ENCODE measurements around the gene DDRGK1.
"Not testable (repeated sequence)": the region's sequence is repeated elsewhere in the genome, so short reads cannot be mapped to it uniquely, and the experiment has no call there.

DDRGK1 gene

DNA sequence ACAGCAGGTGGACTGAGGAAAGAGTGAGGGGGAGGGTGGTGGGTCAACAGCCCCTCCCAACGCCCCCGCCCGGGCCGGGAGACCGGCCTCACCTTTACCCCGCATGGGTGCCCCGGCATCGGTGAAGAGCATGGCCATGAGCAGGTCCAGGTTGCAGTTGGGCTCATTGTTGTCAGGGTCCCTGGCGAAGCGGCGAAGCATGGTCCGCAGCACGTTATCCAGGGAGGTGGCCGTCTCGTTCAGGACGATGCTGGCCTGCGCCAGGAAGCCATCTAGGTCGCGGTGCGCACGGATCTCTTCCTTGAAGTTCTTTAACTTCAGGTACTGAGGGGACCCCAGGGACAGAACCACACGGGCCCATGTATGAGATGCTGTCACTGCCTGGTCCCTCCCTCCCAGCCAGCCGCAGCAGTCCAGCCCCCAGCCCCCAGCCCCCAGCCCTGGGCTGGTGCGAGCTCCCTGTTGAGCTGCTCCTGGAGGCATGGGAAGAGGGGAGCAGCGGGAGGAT is 29.6 kb upstream of the DDRGK1 start:
- no peak for DNase-seq

DNA sequence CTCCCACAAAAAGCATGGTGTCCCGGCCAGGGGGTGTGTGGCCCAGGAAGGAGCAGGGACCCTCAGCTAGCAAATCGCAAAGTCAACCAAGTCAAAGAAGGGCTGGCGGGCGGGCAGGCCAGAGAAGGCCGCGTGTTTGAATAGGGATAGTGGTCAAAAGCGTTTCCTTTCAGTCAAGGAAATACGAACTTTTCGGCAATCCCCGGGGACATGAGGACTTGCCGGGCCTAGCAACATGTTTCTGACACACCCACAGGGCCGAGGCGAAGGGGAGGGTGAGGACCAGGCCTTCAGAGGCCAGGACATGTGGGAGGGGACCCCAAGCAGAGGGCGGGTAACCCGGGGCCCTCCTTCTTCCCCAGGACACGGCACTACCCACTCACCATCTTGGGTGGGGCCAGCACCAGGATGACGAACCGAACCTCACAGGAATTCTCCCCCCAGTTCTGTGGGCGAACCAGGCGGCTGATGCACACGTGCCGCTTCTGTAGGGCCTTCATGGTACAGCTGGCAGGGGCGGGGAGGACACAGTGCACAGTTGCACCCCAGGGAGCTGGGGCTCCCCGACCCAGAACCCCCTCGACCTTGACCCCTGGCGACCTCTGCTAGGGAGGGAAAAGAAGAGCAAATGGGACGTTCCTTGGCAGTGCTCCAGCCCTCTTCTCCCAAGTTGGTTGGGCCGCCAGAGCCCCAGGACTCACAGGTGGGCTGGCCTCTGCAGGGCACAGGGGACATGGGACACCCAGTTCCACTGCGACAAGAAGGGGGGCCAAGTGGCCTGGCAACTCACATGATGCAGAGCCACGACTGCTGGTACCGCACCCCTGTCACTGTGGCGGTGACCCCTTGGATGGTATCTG is 28.9 kb upstream of the DDRGK1 start:
- no peak for DNase-seq

DNA sequence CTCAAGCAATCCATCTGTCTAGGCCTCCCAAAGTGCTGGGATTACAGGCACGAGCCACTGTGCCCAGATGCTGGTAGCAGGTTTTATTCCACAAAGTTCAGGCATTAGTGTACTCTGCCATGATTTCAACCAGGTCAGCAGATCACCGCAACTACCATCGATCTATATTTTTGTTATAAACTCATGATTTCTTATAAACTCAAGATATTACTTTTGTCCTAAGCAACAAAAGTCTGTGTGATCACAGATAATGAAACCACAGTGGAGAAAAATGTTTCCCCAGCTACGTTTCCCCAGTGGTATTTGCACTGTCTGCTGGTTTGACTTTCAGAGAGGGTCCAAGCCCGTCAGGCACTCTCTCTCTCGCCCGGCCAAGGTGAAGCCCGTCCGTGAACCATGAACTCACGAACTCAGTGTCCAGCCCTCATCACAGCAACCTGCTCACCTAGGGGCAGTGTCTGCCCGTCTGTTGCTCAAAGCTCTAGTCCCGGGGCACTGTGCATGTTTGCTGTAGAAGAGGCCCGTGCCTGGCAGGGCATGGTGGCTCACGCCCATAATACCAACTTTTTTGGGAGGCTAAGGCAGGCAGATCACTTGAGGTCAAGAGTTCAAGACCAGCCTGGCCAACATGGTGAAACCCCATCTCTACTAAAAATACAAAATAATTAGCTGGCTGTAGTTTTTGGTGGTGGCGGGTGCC is 27.6 kb upstream of the DDRGK1 start:
- no peak for DNase-seq

DNA sequence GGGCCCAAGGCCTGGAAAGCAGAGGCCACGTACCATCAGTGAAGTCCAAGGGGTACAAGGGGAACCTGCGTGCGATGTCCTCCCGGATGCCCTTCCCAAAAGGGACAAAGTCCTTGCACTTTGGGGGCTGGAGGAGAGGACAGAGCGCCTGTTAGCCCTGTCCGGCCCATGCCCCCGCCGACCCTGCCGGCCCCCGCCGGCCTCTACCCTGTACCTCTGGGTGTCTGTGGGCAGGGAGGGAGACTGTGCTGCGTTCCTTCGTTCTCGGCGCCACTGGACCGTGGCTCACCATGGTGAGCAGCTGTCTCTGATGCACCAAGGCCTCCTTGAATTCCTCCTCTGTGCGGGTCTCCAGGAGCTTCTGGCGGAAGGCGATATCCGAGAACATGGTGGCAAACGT is 26.6 kb upstream of the DDRGK1 start:
- DNase-seq, result no peak

DNA sequence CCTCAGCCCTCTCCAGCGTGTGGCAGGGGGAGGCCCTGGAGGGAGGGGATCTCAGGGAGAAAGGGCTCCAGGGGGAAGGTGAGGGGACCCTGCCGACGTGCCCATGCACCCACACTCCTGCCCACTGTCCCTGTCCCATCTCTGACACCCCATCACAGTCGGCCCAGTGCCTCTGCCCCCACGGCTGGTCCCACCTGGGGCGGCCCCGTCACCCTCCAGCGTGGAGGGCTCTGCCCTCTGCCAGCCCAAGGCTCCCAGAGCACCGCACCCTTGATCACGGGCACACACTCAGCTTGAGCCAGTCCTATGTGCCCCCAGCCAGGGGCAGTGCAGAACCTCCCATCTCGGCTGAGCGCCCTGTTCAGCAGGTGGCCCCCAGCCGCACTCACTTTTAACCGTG is 25.3 kb upstream of the DDRGK1 start:
- DNase-seq, result no peak

DNA sequence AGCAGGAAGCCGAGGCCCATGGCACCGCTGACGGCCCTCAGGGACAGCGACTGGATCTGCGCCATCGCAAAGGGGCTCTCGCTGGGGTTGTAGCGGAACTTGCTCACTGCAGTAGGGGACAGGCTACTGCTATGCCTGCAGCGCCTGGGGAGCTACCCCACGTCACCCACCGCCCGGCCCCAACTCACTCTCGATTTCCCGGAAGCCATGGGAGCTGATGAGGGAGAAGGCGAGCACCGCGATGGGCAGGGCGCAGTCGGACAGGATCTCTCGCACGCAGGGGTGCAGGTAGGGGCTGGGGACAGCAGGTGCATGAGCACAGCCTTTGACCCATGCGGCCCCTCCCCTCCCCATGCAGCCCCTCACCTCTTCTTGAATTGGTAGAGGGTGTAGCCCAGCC is 24.7 kb upstream of the DDRGK1 start:
- no peak for DNase-seq

DNA sequence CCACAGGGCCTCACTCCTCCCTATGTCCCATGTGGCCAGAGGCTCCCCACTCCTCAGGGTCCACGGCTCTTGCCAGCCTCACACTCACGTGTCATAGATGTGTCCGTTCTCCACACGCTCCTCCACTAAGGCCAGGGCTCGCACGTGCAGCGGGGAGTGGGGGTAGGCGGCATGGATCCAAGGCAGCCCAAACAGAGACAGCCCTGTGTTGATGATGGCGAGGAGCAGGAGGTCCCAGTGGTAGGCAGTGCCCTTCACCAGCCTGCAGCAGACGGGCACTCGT is 24.2 kb upstream of the DDRGK1 start:
- no peak for DNase-seq

DNA sequence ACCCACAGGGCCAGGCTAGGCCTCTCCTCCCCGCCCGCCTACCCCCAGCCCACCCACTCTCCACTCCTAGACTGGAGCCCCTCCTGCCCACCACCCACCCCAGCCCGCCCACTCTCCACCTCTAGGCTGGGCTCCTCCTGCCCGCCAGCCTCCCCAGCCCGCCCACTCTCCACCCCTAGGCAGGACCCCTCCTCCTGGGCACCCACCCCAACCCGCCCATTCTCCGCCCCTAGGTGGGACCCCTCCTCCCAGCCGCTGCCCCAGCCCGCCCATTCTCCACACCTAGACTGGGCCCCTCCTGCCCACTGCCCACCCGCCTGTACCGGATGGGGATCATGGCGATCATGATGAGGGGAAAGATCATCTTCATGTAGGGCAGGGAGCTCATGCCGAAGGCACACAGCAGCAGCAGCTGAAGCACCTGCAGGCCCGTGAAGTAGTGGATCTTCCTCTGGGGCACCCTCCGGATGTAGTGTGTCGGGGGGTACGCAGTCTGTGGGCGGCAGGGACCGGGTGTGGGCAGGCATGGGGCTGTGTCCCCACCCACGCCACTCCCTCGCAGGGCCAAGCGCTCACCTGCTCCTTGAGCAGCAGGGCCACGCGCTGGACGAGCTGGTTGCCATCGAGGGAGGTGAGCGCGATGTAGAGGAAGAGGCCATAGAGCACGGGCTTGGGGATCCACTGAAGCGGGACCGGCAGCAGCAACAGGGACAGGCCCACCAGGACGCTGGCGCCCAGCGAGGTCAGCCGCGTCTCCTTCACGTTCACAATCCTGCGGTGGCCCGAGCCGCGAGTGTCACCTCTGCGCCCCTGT is 23.7 kb upstream of the DDRGK1 start:
- DNase-seq, result no peak

DNA sequence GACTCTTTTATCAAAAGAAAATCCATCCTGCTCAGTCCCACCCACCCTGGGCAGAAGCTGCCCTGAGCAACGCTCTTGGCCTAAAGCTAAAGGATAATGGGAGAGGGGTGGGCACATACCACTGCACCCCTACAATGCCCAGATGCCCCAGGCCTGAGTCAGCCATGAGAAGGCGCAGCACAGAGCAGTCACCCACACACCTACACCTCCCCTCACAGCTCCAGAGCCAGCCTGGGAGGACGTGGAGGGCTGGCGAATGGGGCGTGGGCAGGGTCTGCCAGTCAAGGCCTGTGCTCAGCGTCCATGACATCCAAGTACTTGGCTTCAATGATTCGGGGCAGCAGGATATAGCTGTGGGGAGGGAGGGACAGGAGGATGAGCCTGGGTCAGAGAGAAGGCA is 23.0 kb upstream of the DDRGK1 start:
- no peak for DNase-seq

DNA sequence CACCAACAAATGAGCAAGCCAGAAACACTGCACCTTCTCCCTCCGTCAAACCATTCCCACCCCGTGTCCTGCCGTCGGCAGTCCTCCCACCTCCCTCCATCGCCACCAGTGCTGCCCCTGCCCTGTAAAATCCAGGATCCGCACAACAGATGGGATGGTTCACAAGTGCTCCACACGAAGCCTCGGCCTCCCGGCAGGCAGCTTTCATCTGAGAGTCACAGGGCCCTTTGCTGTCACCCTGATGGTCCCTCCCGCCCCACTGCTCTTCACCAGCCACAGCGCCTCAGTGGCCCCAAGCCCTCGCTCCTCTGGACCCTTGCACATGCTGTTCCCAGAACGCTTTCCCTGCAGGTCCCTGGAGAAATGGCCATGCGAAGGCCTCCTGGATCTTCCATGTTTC is 22.4 kb upstream of the DDRGK1 start:
- no peak for DNase-seq

DNA sequence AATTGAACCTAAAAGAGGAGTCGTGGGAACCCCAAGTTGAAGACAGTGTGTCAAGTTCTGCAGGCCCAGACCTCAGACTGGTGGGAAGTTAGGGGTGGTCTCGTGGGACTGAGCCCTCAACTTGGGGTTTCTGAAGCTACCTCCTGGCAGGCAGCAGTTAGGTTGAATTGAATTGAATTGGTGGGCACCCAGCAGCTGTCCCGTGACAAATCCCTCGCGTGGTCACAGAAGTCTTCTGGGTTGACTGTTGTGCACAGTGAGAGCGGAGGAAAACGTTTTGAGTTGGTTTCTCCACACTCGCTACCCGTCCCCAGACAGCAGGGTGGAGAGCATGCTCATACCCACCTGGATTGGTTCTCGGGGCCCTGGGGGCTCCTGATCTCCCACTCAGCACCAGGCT is 21.6 kb upstream of the DDRGK1 start:
- DNase-seq, result no peak

DNA sequence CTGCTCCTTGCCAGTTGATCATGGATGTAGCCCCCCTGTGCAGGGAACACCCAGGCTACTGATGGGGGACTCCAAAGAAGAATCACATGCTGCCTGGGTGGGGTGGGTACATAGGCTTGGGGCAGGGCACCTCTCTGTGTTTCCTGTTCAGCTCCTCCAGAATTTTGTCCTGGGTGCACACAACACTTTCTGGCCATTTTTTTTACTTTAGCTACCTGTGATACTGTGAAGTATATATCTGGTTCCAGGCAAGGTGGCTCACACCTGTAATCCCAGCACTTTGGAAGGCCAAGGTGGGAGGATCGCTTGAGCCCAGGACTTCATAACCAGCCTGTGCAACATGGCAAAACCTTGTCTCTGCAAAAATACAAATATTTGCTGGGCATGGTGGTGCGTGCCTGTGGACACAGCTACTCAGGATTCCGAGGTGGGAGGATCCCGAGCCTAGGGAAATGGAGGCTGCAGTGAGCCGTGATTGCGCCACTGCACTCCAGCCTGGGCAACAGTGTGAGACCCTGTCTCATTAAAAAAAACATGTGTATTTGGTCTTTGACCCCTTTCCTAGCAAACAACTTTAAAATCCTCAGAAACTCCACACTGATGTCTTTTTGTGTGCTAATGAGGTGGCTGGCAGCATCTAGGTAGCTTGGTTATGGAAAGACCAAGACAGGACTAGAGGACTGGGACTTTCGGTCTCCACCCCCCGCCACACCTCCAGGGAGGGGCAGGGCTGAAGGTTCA is 20.4 kb upstream of the DDRGK1 start:
- DNase-seq, result no peak

DNA sequence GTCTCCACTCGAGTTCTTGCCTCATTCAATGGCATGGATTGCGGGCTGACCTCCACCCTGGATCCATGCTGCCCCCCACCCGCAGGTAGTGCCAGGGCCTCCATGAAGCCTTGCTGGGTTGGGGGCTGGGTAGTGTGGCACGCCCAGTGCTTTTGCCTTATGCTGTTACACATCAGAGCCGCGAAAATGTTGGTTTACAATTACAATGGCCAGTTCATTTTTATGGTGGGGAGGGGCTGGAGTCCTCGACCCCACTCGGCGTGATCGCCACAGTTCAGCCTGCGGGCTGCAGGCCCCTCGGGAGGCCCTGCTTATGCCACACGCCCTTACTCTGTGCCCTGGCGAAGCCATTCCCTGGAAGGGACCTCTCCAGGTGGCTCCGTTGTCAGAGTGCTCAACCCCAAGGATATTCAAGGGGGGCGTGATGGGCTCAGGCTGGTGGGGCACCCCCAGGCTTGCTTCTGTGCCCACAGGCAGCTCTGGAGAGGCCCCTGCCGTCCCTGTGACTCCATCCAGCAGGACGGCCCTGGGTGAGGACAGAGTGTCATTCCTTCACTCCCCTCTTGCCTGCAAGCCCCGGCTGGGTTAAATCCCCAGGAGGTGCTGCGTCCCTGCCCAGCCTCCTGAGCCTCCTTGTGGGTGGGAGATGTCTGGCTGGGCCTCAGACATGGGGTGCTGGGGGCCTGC is 19.7 kb upstream of the DDRGK1 start:
- no peak for DNase-seq

DNA sequence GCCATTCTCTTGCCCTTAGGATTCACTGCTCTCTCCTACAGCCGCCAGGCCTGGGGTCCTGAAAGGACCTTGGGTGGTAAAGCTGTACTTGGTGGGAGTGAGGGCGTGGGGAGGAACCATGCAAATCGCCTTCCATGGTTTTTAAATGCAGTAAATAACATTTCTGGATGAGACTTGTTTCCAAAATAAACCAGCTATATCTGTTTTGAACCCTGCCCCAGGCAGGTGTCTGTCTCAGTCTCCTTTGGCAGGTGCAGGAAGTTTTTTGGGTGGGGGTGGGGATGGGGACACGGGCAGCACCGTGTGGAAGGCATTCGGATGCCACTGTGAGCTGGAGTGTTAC is 19.1 kb upstream of the DDRGK1 start:
- no peak for DNase-seq

DNA sequence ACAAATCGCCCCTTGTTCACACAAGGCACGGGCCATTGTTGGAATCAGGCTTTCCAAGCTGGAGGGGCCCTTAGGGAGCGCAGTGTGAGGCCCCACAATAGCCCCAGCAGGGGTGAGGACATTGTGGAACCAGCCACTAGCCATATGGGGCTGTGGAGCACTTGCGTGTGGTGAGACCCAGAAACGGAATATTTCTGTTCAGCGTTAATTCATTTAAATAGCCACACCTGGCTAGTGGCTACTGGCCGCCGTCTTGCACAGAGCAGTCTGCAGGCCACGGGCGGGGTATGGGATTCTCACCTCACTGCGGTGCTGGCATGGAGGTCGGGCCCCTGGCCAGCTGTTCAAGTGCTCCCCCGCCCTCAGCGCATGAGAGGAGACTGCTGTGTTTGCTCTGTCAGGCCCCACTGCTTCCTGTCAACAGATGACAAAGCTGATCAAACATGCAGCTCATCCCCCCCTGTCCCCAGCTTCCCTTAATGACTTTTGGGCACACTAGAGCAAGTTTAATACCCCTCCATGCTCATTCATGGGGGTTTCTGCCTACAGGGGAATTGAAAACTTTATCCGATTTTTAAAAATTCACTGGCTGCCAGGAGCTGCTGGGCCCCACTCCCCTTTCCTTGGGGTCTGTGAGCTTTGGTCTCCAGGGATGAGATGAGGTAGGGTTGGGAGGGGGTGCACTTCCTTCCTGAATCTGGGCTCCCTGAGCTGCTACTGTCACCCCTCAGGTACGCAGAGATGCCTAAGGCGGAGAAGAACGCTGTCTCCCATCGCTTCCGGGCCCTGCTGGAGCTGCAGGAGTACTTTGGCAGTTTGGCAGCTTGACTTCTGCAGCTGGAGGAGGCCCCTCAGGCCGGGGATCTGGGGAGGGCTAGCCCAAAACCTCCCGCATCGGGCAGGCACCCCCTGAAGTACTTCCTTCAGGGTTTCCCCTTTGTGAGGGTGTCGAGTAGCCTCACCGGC is 18.4 kb upstream of the DDRGK1 start:
- no peak for DNase-seq

DNA sequence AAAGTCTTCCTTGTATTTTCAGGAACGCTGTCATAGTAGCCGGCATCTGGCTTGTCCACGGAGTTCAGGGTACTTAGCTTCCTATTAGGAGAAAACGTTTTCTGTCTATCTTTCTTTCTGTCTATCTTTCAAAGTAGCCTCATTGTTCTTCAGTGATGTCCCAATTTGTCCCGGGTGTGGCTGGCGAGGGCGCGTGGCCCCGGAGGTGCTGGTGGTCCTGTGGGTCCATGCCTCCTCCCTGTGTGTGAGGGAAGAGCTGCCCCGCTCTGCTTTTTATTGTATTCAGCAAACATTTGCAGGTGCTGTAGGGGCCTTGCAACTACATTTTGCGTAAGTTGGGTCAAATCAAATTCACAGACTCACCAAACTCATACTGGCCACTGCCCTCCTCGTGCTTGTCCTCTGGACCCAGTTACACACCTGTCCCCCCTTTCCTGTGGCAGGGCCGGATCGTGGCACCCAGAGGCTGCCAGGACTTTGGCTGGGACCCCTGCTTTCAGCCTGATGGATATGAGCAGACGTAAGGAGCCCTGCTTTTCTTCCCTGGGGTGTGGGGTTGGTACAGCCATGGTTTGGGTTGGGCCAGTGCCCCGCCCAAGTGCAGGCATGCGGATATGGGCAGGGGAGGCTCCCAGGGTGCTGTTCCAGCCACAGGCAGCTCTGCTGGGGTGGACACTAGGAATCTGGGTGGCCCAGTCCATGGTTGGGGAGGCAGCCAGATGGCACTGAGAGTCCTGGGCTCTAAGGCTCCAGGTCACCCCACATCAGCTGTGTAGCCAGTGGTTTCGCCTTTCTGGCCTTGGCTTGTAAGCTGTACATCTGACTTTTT is 17.1 kb upstream of the DDRGK1 start:
- DNase-seq, result no peak

DNA sequence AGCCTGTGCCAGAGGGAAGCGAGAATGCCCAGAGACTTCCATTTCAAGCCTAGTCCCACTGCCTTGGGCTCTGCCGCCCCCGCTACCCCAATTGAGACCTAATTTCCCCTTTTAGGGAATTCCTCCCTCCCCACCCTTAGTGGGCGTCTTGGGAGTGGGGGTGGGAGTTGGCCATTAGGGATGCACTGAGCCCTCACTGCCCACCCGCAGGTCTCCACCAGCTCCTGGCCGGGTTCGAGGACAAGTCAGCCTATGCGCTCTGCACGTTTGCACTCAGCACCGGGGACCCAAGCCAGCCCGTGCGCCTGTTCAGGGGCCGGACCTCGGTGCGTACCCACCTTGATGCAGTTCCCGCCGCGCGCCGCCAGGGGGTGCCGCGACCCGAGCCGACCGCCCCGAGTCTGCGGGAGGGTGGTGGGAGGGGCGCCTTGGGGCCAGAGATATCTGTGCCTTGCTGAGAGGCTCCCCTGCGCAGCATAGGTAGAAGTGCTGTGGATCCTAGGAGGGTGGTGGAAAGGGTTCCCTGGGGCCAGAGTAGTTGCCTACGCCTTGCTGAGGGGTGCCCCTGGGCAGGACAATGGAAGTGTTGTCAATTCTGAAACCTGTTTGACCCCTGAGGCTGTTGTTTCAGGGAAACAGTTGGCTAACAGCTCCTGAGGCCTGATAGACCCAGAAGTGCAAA is 14.0 kb upstream of the DDRGK1 start:
- DNase-seq, result peak; percentile 17

DNA sequence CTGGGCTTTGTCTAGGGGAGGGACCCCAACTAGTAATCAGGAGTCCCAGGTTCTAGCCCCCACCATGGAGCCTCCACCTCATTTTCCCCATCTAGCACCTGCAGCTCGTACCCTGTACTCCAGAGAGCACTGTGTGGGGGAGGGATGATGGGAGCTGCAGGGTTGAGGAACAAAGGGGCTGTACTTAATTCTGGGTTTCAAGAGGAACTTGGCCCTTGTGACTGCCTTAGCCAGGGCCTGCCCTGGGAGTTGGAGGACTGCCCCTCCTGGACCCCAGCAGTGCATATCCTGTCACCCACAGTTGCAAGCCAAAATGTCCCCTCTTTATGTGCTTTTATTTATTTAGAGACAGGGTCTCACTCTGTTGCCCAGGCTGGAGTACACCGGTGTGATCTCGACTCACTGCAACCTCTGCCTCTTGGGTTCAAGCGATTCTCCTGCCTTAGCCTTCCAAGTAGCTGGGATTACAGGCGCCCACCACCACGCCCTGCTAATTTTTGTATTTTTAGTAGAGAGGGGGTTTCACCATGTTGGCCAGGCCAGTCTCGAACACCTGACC is 11.0 kb upstream of the DDRGK1 start:
- DNase-seq, result not testable (repeated sequence)

DNA sequence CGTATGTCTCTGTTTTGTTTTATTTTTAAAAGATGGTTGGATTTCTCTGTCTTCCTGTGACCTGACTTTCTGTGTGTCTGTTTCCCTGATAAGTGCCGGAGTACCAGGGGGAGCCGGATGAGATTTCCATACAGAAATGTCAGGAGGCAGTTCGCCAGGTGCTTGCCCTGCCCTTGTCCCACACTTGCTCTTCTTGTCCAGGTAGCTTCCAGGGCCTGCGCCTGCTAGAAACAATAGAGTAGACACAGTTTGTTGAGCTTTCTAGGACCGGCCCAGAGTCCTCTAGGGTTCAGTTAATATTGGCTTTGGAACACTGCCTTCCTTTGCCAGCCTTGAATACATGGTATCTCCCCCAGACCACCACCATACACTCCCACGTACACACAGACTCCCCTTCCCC is 8.7 kb upstream of the DDRGK1 start:
- no peak for DNase-seq

All from midbrain (tissue), 1 donor.